AG04449 (cell line): ENCODE results near the gene ST8SIA4.

Experiments
- CTCF ChIA-PET: fragments of 350-600 bp; formaldehyde crosslinking; extraction: SDS; loops from one replicate; lab custom pipeline; 2021; ENCODE audit warnings: antibody characterized with exemption; lab: Yijun Ruan, JAX
- POLR2A ChIA-PET: fragments of 400-600, 350-600 bp; formaldehyde crosslinking; extraction: SDS; loops from one replicate; lab custom pipeline; 2020; ENCODE audit warnings: antibody characterized with exemption, inconsistent platforms; lab: Yijun Ruan, JAX
- DNase-seq: peaks from one replicate; pipeline ENCODE4 v3.0.0-alpha.2; 2010; ENCODE audit warnings: low read depth, low spot score
- H3K4me3 ChIP-seq: 2 replicates; pipeline ENCODE4 v1.5.1; 2011; ENCODE audit warnings: low read depth, mild to moderate bottlenecking, control low read depth, low read length
- TF ChIP-seq, protein P1 (sequence below): IDR thresholded peaks from one replicate; pipeline ENCODE4 v1.5.1; 2011; ENCODE audit warnings: mild to moderate bottlenecking, moderate library complexity, low read length, control low read depth, inconsistent platforms; ENCODE audit not compliant: insufficient read depth; ENCODE audit errors: missing control alignments

Gene ST8SIA4

DNA sequence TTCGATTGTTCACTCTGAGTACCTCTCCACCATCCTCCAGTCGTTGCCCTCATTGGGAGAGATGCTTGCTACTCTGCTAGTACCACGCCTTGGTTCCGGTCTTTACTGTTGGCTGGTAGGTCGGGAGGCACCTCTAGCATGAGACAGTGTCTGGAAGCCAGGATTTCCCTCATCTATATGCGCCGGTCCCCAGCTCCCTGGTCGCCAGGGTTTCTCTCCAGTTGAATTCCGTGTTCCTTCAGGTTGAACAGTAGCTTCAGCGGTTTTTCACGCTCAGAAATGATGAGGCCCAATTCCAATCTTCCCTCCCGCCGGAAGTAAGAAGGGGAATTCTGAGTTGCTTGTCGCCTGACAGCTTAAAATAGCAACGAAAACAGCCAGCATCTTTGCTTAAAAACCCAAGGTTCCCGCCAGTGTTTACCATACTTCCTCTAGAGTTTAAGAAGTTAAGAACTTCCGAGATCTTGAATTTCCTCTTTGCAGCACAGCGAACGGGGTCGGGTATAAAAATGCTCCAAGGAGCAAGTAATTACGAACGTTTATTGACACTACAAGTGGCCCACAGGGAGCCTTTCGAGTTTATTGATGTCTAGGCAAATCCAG, 1.3 kb upstream of the ST8SIA4 start:
- H3K4me3 ChIP-seq = no peak overlapping the region
- ChIA-PET CTCF (no interaction called here), POLR2A (no interaction called here)
- TF ChIP-seq, protein P1, sequence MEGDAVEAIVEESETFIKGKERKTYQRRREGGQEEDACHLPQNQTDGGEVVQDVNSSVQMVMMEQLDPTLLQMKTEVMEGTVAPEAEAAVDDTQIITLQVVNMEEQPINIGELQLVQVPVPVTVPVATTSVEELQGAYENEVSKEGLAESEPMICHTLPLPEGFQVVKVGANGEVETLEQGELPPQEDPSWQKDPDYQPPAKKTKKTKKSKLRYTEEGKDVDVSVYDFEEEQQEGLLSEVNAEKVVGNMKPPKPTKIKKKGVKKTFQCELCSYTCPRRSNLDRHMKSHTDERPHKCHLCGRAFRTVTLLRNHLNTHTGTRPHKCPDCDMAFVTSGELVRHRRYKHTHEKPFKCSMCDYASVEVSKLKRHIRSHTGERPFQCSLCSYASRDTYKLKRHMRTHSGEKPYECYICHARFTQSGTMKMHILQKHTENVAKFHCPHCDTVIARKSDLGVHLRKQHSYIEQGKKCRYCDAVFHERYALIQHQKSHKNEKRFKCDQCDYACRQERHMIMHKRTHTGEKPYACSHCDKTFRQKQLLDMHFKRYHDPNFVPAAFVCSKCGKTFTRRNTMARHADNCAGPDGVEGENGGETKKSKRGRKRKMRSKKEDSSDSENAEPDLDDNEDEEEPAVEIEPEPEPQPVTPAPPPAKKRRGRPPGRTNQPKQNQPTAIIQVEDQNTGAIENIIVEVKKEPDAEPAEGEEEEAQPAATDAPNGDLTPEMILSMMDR = no peak
- DNase-seq = no peak

DNA sequence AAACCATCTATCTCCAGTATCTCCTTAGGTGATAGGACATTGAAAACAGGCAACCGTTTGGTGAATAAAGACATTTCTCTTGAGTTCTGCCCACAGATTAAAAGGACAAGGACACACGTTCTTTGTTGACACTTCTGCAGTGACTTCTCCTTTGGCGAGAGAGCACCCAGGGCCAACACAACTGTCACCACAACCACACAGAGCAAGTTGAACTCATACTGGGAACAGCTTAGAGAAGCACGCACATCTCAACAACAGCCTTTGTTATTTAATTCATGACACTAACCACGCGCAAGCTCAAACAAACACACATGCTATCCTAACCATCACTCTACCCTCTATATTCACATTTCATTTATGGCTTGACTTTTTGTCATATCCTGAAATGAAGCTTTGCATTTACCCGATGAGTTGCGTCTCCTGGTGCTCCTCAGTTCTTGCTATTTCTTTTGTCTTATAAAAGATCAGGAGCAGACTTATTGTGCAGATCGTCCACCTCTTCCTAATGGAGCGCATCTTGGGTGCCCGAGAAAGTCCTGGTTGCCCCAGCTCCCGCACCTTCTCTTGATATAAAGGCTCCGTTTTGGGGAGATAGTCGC, 543 bp downstream of the ST8SIA4 start:
- DNase-seq = no peak
- peak overlapping the region; percentile 41 for H3K4me3 ChIP-seq
- ChIA-PET CTCF (no interaction called here), POLR2A (no interaction called here)
- TF ChIP-seq, protein P1 = no peak

DNA sequence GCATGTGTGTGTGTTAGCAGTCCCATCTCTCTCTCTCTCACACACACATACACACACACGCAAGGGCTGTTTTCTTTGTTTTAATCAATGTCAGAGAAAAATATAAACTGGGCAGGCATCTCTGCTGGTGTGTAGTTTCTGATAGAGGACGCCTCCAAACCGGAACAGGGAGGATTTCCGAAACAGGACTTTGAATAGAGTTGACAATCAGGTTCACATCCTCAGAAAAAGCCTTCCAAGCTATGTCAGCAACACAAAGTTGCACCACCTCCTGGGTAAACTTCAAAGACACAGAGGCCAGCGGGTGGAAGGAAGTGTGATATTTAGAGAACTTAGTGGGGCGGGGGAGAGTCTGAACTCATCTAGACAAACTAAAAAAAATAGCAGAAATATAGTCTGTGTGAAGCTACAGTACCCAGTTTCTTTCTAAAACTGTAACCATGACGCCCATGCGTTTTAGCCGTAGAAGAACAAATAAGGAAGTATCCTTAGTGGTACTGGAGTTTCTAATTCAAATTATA, 1.2 kb downstream of the ST8SIA4 start:
- TF ChIP-seq, protein P1 = no peak
- ChIA-PET POLR2A (no interaction called here), CTCF (no interaction called here)
- no peak overlapping the region; the same call in 1 of the 2 replicates for H3K4me3 ChIP-seq
- no peak for DNase-seq

DNA sequence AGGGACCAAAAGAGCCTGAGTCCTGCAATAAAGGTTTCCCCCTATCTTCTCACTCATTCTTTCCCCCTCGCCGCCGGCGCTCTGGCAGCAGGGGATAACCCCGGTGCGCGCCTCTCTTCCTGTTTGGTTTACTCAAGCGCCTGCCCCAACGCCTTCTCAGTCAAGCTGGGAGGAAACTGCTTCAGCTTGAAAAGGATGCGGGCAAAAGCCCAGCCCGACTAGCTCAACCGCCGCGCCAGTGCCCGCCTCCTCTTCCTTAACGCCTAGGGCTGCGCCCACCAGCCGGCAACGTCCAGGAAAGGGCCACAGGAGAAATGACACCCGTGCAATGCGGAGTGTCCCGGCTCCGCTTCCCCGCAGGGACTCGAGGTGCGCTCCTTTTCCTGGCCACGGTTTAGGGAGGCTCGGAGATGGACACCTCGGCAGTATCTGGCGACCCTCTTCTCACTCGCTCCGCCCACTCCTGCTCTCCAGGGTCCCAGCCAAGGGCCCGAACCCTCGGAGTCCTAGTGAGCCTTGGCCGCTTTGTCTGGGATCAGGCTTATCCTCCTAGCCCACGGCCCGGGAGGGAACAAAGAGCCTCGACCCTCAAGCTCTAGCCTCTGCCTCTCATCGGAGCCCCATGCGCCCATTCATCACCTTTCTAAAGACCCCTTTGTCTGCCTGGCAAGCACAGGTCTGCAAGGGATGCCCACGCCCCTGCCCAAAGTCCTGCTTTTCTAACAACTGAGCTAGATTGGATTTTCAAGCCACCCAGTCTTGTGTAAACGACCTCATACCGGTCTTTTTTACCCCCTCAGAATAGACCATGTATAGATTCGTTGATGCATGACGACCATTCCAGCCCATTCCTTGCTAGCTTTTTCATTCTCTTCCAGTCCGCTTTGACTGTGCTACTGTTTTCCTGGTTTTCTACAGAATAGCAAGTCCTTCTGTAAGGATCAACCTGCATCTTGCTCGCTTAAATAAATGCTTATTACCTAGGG, 2.0 kb downstream of the ST8SIA4 start:
- POLR2A ChIA-PET = no interaction called here
- peak overlapping the region; percentile 48 for H3K4me3 ChIP-seq
- TF ChIP-seq, protein P1 = no peak
- CTCF ChIA-PET = interaction anchor here (1.1 kb wide), 1 partner anchor 278 kb away, joined by 3 read pairs; no protein-coding TSS in a partner anchor
- DNase-seq = no peak

DNA sequence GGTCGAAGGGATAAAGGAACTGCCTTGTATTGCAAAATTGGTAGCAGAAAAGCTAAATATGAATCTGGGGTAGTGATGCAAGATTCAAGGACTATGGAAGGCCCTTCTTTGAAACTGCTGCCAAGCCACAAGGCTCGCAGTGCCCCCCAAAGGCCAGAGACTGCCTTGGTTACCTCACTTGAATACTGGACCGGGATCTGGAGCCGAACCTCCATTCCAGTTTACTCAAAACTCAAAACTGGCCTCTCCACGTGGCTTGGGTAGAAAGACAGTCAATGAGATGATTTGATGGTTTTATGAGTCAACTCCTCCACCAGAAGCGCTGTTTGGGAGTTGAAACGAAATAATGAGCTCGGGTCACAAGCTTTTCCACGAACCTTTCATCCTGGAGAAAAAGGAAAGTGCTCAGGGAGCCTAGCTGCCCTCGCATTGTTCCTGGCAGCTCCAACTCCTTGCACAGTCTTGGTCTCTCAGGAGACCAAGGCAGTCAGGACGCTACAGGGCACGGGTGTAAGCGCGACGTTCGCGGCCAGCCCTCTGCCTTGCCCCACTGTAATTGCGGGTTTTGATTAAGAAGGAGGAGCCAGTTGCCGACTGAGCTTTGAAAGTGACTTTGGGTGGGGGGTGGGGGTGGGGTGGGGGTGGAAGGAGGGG, 2.8 kb downstream of the ST8SIA4 start:
- H3K4me3 ChIP-seq = peak overlapping the region; percentile 48
- POLR2A ChIA-PET = no interaction called here
- CTCF ChIA-PET = interaction anchor here (1.1 kb wide), 1 partner anchor 277 kb away, joined by 3 read pairs; no protein-coding TSS in a partner anchor
- TF ChIP-seq, protein P1 = no peak
- DNase-seq = no peak
